HL-60/S4 treated with retinoic acid at 250 ng/mL for 4 days and 3 days (cell line): ENCODE data around the gene SLC7A6.

ENCODE experiments used
- in situ Hi-C: fragments of 300-500 bp; cut with MboI; formaldehyde crosslinking; loops from 2 replicates; pipeline ENCODE4 v1.7.0; 2022; ENCODE audit warnings: low sequenced_read_pairs

SLC7A6 gene

GRCh38 chr16:68298907-68299561 lies 34.7 kb downstream of the SLC7A6 start:
- in situ Hi-C loops: no loop called here

- in situ Hi-C loops: no loop called here
These were observed 35.5 kb downstream of the SLC7A6 start for GRCh38 chr16:68299571-68300453.

GRCh38 chr16:68300734-68301459 lies 36.6 kb downstream of the SLC7A6 start:
- in situ Hi-C loops: no loop called here

DNA sequence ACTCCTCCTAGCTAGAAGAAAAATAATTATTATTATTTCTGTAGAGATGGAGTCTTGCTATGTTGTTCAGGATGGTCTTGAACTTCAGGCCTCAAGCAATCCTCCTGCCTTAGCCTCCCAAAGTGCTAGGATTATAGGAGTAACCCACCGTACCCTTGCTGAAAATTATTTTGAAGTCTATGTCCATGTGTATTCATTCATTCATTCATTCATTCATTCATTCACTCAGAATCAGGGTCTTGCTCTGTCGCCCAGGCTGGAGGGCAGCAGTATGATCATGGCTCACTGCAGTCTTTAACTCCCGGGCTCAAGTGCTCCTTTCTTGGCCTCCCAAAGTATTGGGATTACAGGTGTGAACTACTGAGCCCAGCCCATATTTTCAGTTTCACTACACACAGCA lies 42.3 kb downstream of the SLC7A6 start:
- in situ Hi-C loops: loop anchor here (5.0 kb wide), 1 partner anchor 34 kb away; no protein-coding TSS in a partner anchor

- in situ Hi-C loops: loop anchor here (5.0 kb wide), 1 partner anchor 37 kb away; no protein-coding TSS in a partner anchor
These were observed 45.5 kb downstream of the SLC7A6 start for GRCh38 chr16:68309799-68310198.

GRCh38 chr16:68310437-68310773 lies 46.1 kb downstream of the SLC7A6 start:
- in situ Hi-C loops: no loop called here

GRCh38 chr16:68310774-68311511 lies 46.6 kb downstream of the SLC7A6 start, which contains the start of the genes PRMT7 and SLC7A6OS:
Gene PRMT7 (plus strand): TSS chr16:68311019. CDS start chr16:68315980, 4,961 bp downstream.
Gene SLC7A6OS (minus strand): TSS chr16:68310946. CDS start chr16:68310926, 20 bp downstream.
- in situ Hi-C loops: no loop called here

DNA sequence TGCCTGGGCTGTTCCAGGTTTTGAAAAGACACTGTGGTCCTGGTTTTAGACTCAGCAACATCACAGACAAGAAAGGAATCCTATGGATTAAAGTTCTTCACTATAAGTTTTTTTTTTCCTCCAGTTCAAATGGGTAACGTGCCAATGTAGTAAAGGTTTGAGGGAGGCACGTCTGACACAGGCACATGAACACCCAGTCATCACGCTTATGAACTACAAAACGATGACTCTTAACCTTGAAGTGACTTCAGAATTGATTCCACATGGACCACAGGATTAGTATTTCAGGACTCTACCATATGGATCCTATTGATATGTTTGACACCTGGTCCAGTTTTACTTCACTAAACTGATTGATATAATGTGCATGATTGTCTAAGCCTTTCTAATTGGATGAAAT lies 48.8 kb downstream of the SLC7A6 start:
- in situ Hi-C loops: no loop called here

GRCh38 chr16:68319185-68319908 lies 55.0 kb downstream of the SLC7A6 start:
- in situ Hi-C loops: no loop called here

DNA sequence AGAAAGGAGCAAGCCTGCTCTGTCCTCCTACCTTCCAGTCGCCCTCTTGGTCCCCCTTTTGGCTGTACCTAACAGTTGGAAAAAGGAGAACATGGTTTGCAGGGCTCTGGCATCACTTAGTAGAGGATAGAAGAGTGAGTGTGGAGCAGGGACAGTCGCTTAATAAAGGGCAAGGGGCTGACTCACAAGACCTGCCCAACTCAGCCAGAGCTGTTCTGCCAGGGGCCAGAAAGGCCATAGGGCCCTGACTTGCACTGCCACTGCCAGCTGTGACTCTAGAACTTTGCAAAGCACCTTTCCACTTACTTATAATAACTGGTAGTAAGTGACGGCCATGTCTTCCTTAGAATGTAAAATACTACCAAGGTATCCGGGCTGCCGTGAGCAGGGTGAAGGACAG lies 60.0 kb downstream of the SLC7A6 start:
- in situ Hi-C loops: no loop called here

GRCh38 chr16:68324780-68325357 lies 60.5 kb downstream of the SLC7A6 start:
- in situ Hi-C loops: no loop called here

GRCh38 chr16:68328151-68328859 lies 64.0 kb downstream of the SLC7A6 start:
- in situ Hi-C loops: no loop called here

GRCh38 chr16:68328860-68329390 lies 64.6 kb downstream of the SLC7A6 start:
- in situ Hi-C loops: no loop called here

GRCh38 chr16:68331879-68332410 lies 67.6 kb downstream of the SLC7A6 start:
- in situ Hi-C loops: no loop called here

GRCh38 chr16:68332411-68333121 lies 68.2 kb downstream of the SLC7A6 start:
- in situ Hi-C loops: no loop called here

- in situ Hi-C loops: no loop called here
These were observed 70.8 kb downstream of the SLC7A6 start for GRCh38 chr16:68335175-68335574.

- in situ Hi-C loops: no loop called here
These were observed 74.2 kb downstream of the SLC7A6 start for GRCh38 chr16:68338326-68339119.
